NT2/D1 (cell line): ENCODE measurements around the gene FAP.

Experiments
- YY1 ChIP-seq: IDR thresholded peaks from 2 replicates; pipeline ENCODE4 v1.6.1; 2011; ENCODE audit not compliant: insufficient read length, insufficient read depth
- ZNF274 ChIP-seq: IDR thresholded peaks from 2 replicates; pipeline ENCODE4 v1.6.1; 2011; ENCODE audit warnings: mild to moderate bottlenecking, low read depth, low read length

DNA sequence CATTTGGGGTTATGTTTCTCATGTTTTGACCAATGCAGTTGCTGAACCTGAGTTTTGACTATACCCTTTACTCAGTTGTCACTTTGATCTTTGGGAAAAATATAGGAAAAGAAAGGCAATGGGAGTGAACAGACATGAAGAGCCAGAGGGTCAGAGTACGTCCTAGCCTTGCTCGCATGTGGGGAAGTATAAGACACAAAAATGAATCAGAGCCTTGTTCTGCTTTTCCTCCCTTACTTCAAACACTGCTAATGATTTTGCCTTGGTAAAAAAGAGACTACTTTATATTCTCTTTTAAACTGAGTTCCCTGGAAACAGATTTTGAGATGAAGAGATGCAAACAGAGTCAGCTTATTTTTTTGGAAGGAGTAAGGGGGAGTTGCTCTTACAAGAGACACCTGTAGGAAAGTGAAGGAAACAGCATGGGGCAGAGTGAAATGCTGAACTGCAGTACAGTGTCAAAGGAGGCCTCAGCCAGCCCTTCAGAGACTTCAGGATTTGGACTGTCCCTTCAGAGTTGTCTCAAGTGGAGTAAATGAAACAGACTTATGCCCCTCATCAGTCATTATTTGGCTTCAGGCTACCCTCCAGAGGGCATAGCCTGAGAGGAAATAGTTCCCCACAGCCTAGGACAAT, 11.1 kb upstream of the FAP start:
- TF ChIP-seq YY1 = no peak
- TF ChIP-seq ZNF274 = no peak
